PFSK-1 (cell line): Measurements from ENCODE around the gene RILPL2.

Experiments used
- POLR2AphosphoS5 ChIP-seq: IDR thresholded peaks from 2 replicates; pipeline ENCODE4 v1.6.1; 2012; ENCODE audit warnings: low read depth, mild to moderate bottlenecking, control low read depth, low read length, moderate library complexity
- REST ChIP-seq, 2 experiments: IDR thresholded peaks; 2 replicates each; pipeline versions ENCODE4 v1.6.1 to v1.8.0; 2011 to 2012; ENCODE audit warnings: low read depth in 2 of 2, low read length in 2 of 2, control low read depth in 1 of 2, inconsistent platforms in 1 of 2, mild to moderate bottlenecking in 1 of 2, moderate library complexity in 1 of 2; ENCODE audit not compliant: insufficient read depth in 1 of 2
- SIN3A ChIP-seq: IDR thresholded peaks from 2 replicates; pipeline ENCODE4 v1.6.1; 2012; ENCODE audit warnings: mild to moderate bottlenecking, low read length, moderate library complexity, borderline replicate concordance; ENCODE audit not compliant: insufficient read depth
- TAF1 ChIP-seq: IDR thresholded peaks from 2 replicates; pipeline ENCODE4 v1.6.1; 2012; ENCODE audit warnings: low read length, control low read depth, borderline replicate concordance; ENCODE audit not compliant: insufficient read depth

GRCh38 chr12:123475246-123475703 lies 38.8 kb upstream of the RILPL2 start:
- TF ChIP-seq POLR2AphosphoS5 (no peak), SIN3A (no peak), TAF1 (no peak), REST (IDR thresholded peaks at IDR 0.05; ENCODE audit: insufficient read depth in 1 of 2, low read depth in 2 of 2, low read length in 2 of 2) (no peak)
